Mammary epithelial cell (primary cell): ENCODE data around the gene SMYD2.

Experiments used
- EZH2 ChIP-seq: IDR thresholded peaks from 2 replicates; pipeline ENCODE4 v1.6.1; 2012; ENCODE audit warnings: low read length, inconsistent platforms, borderline replicate concordance
- TF ChIP-seq, protein P1 (sequence below), 2 donors: IDR thresholded peaks in 1 of 2; conservative IDR thresholded peaks in 1 of 2; 2 replicates each; pipeline ENCODE4 v1.5.1; 2011 to 2012; ENCODE audit warnings: inconsistent platforms in 2 of 2, low read length in 2 of 2, mild to moderate bottlenecking in 2 of 2, control low read depth in 1 of 2, low read depth in 1 of 2; ENCODE audit not compliant: insufficient read depth in 1 of 2; ENCODE audit errors: extremely low read depth in 1 of 2

DNA sequence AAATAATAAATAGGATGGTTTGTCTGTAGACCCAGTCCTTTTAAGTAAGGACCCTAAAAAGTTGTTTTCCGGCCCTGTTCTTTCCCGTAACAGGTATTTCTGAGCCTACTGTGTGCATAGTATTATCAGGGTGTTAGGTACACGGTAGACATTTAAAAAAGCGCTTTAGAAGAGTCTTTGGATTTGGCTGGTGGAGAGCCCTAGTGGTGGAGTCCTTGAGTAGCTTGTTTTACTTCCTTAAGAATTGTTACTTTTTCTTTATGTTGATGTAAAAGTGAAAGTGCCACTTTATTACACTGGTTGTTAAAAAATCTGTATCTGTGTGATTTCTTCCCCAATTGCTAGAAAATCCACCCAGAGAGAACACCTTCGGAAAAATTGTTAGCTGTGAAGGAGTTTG, 36.8 kb downstream of the SMYD2 start:
- TF ChIP-seq, protein P1, sequence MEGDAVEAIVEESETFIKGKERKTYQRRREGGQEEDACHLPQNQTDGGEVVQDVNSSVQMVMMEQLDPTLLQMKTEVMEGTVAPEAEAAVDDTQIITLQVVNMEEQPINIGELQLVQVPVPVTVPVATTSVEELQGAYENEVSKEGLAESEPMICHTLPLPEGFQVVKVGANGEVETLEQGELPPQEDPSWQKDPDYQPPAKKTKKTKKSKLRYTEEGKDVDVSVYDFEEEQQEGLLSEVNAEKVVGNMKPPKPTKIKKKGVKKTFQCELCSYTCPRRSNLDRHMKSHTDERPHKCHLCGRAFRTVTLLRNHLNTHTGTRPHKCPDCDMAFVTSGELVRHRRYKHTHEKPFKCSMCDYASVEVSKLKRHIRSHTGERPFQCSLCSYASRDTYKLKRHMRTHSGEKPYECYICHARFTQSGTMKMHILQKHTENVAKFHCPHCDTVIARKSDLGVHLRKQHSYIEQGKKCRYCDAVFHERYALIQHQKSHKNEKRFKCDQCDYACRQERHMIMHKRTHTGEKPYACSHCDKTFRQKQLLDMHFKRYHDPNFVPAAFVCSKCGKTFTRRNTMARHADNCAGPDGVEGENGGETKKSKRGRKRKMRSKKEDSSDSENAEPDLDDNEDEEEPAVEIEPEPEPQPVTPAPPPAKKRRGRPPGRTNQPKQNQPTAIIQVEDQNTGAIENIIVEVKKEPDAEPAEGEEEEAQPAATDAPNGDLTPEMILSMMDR (conservative IDR thresholded peaks at IDR 0.05 in 1 of 2, IDR thresholded peaks at IDR 0.05 in 1 of 2; ENCODE audit: extremely low read depth in 1 of 2, insufficient read depth in 1 of 2, low read depth in 1 of 2, low read length in 2 of 2): peak in 1 of 2 donors; percentile 3
- no peak for TF ChIP-seq EZH2
